Measurements from ENCODE around the gene PDZD11.
"Not testable (repeated sequence)": the region's sequence is repeated elsewhere in the genome, so short reads cannot be mapped to it uniquely, and the experiment has no call there.

PDZD11 gene

DNA sequence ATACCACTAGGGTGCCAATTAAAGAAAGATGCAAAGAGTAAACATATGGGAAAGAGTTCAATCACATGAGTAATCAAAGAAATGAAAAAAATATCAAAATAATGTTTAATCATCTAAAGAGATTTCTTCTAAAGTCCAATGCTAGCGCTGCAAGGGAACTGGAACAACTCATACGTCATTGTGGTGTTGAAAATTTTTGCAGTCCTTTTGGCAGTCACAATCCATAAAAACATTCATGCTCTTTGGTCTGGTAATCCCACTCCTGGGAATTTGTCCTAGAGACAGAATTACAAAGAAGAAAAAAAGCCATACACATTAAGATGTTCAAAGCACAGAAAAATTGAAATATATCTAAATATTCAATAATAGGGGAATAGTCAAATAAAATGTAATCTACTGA lies 34.3 kb downstream of the PDZD11 start:
- DNase-seq = no peak

DNA sequence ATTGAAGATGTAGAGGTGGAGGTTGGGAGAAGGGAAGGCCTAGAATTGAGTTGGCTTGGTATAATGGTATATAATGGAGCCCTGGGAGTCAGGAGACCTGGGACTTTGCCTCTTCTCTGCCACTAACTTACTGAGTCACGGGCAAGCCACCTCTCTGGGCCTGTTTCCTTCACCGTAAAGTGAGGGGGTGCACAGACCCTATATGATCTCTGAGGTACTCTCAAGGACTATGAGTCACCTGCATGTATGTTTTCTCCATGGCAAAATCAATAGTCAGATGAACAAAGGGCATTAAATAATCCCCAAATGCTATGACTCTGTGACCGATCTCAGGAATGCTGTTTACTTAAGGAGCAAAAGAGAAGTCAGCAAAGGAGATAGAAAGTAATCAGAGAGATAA lies 34.8 kb downstream of the PDZD11 start:
- DNase-seq = no peak

GRCh38 chrX:70254063-70254400 lies 35.7 kb downstream of the PDZD11 start:
- no peak for DNase-seq

- DNase-seq = no peak
Measured at GRCh38 chrX:70253377-70254062, 36.2 kb downstream of the PDZD11 start.

DNA sequence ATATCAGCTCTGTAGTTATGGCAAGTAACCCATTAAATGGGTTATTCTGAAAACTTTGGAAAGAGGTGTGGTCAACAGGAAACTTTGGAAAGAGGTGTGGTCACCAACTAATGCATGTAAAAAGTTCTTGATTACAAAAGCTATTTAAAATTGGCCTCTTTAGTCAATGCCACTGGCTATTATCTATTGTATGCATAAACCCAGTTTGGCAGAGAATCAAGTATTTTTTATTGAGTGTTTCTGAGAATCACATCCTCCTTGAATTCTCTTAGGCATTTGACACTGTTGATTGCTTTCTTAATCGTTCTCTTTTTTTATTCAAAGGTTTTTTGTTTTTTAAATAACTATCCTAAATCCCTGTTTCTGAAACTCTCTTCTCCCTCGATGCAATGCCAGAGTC lies 37.2 kb downstream of the PDZD11 start:
- no peak for DNase-seq

- no peak for DNase-seq
Measured at GRCh38 chrX:70247252-70247651, 42.5 kb downstream of the PDZD11 start.

DNA sequence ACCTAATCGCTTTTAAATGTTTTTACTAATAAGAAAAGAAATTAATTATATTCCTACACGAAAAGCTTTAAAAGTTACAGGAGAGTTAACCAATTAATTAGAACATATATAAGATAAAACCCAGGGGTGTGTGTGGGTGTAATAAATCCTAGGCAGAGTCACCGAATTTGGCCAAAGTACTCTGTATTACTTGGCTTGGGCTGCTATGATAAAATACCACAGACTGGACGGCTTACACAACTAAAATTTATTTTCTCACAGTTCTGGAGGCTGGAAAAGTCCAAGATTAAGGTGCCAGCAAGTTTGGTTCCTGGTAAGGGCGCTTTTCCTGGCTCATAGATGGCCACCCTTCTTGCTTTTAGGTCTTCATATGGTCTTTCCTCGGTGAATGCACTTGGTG lies 44.8 kb downstream of the PDZD11 start:
- no peak for DNase-seq

GRCh38 chrX:70243601-70244000 lies 46.1 kb downstream of the PDZD11 start:
- DNase-seq = not testable (repeated sequence)

- DNase-seq = no peak
Measured at GRCh38 chrX:70241501-70241900, 48.2 kb downstream of the PDZD11 start.

DNA sequence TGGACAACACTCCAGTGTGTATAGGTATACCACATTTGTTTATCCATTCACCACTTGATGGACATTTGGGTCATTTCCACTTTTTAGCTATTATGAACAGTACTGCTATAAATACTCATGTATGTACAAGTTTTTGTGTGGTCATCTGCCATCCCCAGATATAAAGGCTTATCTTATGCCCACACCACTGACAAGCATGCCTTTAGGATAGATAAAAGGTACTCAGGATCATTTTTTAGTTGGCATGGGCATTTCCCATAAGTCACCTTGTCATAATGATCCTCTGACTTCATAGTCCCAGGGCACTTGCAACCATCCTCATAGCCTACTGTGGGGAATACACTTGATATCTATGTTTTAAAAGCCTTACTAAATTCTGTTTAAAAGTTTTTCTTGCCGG lies 49.0 kb downstream of the PDZD11 start:
- DNase-seq = no peak

Data from CD4-positive, alpha-beta T cell treated with Interleukin-6 for 4 hours (primary cell).